Caco-2 (cell line): ENCODE results near the gene PDE4D. TPM values are rescaled to one million over a fixed set of nuclear protein-coding genes. Genes with fewer than 3 reads are reported as not detected.

Source experiments
- BruUV-seq: library from RNA; stranded (reverse); fragments of 400-500 nt; replicated peaks from 2 replicates; lab custom pipeline; 2021; lab: Mats Ljungman, UMichigan
- CTCF ChIA-PET: fragments of 300-600 bp; sonication (Branson Sonifier 250); formaldehyde crosslinking; loops from one replicate; lab custom pipeline; 2022; ENCODE audit warnings: antibody characterized with exemption; lab: Charles Lee
- POLR2A ChIA-PET: fragments of 300-600 bp; sonication (Branson Sonifier 250); formaldehyde crosslinking; loops from one replicate; lab custom pipeline; 2022; ENCODE audit warnings: antibody characterized with exemption; lab: Charles Lee
- DNase-seq, 2 experiments: peaks; one replicate each; pipeline versions ENCODE4 v3.0.0 to v3.0.0-alpha.2; 2020 to 2022
- H3K27me3 ChIP-seq: replicated peaks from 2 replicates; pipeline ENCODE4 v1.6.0; 2011; ENCODE audit warnings: low read length; ENCODE audit not compliant: control insufficient read depth, insufficient read depth
- H3K36me3 ChIP-seq: 2 replicates; pipeline ENCODE4 v1.5.1; 2011; ENCODE audit warnings: low read length; ENCODE audit not compliant: control insufficient read depth, insufficient read depth
- H3K4me1 ChIP-seq: fragments of 250-450 bp; sonication (Bioruptor Pico); 2 replicates; pipeline ENCODE4 v1.5.1; 2020; ENCODE audit warnings: mild to moderate bottlenecking
- H3K4me3 ChIP-seq: 2 replicates; pipeline ENCODE4 v1.5.1; 2011; ENCODE audit warnings: low read depth, mild to moderate bottlenecking, control low read depth, low read length
- H3K9me3 ChIP-seq: fragments of 250-450 bp; sonication (Bioruptor Pico); 2 replicates; pipeline ENCODE4 v1.5.1; 2020; ENCODE audit warnings: mild to moderate bottlenecking, moderate library complexity
- H3K27ac Mint-ChIP-seq: one replicate; pipeline ENCODE4 v1.8.0; 2022; ENCODE audit warnings: mixed read lengths; ENCODE audit not compliant: unreplicated experiment
- H3K27me3 Mint-ChIP-seq: one replicate; pipeline ENCODE4 v1.8.0; 2022; ENCODE audit warnings: mixed read lengths; ENCODE audit not compliant: insufficient read depth, unreplicated experiment
- H3K36me3 Mint-ChIP-seq: one replicate; pipeline ENCODE4 v1.8.0; 2022; ENCODE audit warnings: mild to moderate bottlenecking, mixed read lengths; ENCODE audit not compliant: insufficient read depth, unreplicated experiment
- H3K4me1 Mint-ChIP-seq: one replicate; pipeline ENCODE4 v1.8.0; 2022; ENCODE audit warnings: low read depth, mixed read lengths; ENCODE audit not compliant: unreplicated experiment
- H3K4me3 Mint-ChIP-seq: one replicate; pipeline ENCODE4 v1.8.0; 2022; ENCODE audit warnings: mild to moderate bottlenecking, moderate library complexity, mixed read lengths; ENCODE audit not compliant: unreplicated experiment
- H3K9me3 Mint-ChIP-seq: one replicate; pipeline ENCODE4 v1.8.0; 2022; ENCODE audit warnings: mixed read lengths; ENCODE audit not compliant: unreplicated experiment
- intact Hi-C: fragments of 100-400 bp; cut with micrococcal nuclease; formaldehyde crosslinking; loops from one replicate; pipeline ENCODE4 v1.10.0; 2022; ENCODE audit not compliant: unreplicated experiment
- total RNA-seq: library from RNA; stranded (reverse); gene quantifications from 2 replicates; pipeline ENCODE4 v1.2.3, GENCODE V29; 2022
- TF ChIP-seq, protein P1 (sequence below), 2 experiments: fragments of 200-600 bp in 1 of 2; IDR thresholded peaks; 1 replicate in 1 of 2; 2 replicates in 1 of 2; pipeline versions ENCODE4 v1.5.1 to v1.8.0; 2011 to 2022; ENCODE audit warnings: antibody characterized with exemption in 1 of 2, control low read depth in 1 of 2, inconsistent platforms in 1 of 2, low read depth in 1 of 2, low read length in 1 of 2, mild to moderate bottlenecking in 1 of 2, moderate library complexity in 1 of 2; ENCODE audit not compliant: insufficient read depth in 1 of 2, severe bottlenecking in 1 of 2, unreplicated experiment in 1 of 2

Gene PDE4D
- total RNA-seq, 1 experiment from 2014 or later = 89.8 TPM

DNA sequence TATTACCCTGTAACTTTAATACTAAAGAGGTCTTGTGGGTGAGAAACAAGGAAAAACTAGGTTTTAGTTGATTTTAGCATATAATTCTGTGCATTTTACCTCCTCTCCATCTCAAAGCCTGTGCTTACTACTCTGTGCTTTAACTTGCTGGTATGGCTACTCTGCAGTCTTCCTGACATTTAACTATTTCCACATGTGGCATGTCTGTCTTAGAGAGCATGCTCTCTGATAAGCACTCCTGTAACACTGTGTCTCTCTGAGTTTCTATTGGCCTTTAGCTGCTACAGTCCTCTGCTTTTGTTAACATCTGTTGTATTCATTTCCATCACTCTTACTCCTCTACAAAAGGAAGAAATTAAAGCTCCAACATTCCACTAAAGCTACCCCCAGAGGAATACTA, 892.4 kb downstream of the PDE4D start:
- no peaks in the 10 kb centered on the region for H3K9me3 Mint-ChIP-seq
- H3K27me3 ChIP-seq = no peaks in the 10 kb centered on the region
- BruUV-seq = no TSS peak
- no peaks in the 10 kb centered on the region for H3K36me3 ChIP-seq
- H3K4me1 Mint-ChIP-seq = peaks cover 26% of the 10 kb centered on the region
- no peak for DNase-seq
- H3K27me3 Mint-ChIP-seq = no peaks in the 10 kb centered on the region
- intact Hi-C loops = no loop called here
- H3K9me3 ChIP-seq = no peaks in the 10 kb centered on the region
- TF ChIP-seq, protein P1, sequence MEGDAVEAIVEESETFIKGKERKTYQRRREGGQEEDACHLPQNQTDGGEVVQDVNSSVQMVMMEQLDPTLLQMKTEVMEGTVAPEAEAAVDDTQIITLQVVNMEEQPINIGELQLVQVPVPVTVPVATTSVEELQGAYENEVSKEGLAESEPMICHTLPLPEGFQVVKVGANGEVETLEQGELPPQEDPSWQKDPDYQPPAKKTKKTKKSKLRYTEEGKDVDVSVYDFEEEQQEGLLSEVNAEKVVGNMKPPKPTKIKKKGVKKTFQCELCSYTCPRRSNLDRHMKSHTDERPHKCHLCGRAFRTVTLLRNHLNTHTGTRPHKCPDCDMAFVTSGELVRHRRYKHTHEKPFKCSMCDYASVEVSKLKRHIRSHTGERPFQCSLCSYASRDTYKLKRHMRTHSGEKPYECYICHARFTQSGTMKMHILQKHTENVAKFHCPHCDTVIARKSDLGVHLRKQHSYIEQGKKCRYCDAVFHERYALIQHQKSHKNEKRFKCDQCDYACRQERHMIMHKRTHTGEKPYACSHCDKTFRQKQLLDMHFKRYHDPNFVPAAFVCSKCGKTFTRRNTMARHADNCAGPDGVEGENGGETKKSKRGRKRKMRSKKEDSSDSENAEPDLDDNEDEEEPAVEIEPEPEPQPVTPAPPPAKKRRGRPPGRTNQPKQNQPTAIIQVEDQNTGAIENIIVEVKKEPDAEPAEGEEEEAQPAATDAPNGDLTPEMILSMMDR (IDR thresholded peaks at IDR 0.05; ENCODE audit: insufficient read depth in 1 of 2, low read depth in 1 of 2, low read length in 1 of 2, severe bottlenecking in 1 of 2, unreplicated experiment in 1 of 2) = no peak
- H3K4me3 ChIP-seq = no peak overlapping the region
- H3K4me1 ChIP-seq = peaks cover 17% of the 10 kb centered on the region
- CTCF ChIA-PET = no interaction called here
- H3K36me3 Mint-ChIP-seq = peaks cover 50% of the 10 kb centered on the region
- no peak overlapping the region for H3K4me3 Mint-ChIP-seq
- H3K27ac Mint-ChIP-seq = peak overlapping the region; percentile 40
- POLR2A ChIA-PET = no interaction called here

DNA sequence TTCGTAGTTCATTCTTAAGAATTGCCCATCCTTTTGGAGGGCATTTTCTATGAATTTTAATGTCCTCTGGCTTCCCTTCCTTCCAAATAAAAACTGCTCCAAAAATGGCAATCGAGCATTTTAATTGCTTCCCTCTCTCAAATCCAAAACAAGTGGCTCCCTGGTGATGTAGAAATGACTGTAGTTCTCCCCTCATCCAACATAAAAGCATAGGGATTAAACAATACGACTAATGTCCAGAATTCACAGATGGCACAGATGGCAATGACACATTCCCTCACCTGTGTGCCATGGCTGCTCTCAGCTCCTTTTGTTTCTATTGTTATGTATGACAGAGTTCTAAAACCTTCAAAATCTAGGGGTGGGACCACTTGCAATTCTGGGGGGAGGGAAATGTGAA, 893.3 kb downstream of the PDE4D start:
- H3K36me3 Mint-ChIP-seq = peaks cover 47% of the 10 kb centered on the region

DNA sequence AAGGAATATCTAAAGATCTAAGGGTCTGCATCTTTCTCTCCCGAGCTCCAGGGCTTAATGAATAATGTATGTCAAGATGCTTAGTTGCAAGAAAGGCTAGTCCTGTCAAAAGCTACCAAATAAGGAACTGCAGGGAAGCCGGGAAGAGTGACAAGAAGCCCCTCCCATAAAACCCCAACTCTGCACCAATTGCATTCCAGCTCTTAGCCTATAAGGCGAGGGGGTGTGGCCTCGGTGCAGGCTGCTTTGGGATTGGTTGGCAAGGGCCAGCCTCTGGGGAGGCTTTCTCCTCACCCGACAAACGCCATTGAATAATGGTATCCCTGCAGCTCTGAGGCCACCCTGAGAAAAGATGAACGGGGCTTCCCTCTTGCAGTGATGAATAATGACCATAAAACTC, 893.7 kb downstream of the PDE4D start:
- Mint-ChIP-seq H3K9me3 (no peaks in the 10 kb centered on the region), H3K4me3 (no peak overlapping the region), H3K4me1 (peaks cover 26% of the 10 kb centered on the region), H3K27me3 (no peaks in the 10 kb centered on the region), H3K36me3 (peaks cover 46% of the 10 kb centered on the region), H3K27ac (no peak overlapping the region)
- Histone ChIP-seq H3K4me1 (peaks cover 17% of the 10 kb centered on the region), H3K27me3 (no peaks in the 10 kb centered on the region), H3K9me3 (no peaks in the 10 kb centered on the region), H3K36me3 (no peaks in the 10 kb centered on the region), H3K4me3 (no peak overlapping the region)
- no TSS peak for BruUV-seq
- DNase-seq = peak; percentile 57 to 73
- ChIA-PET CTCF (no interaction called here), POLR2A (no interaction called here)
- TF ChIP-seq, protein P1 (IDR thresholded peaks at IDR 0.05; ENCODE audit: insufficient read depth in 1 of 2, low read depth in 1 of 2, low read length in 1 of 2, severe bottlenecking in 1 of 2, unreplicated experiment in 1 of 2) = no peak
- intact Hi-C loops = no loop called here

More for the DNA sequence above, 893.3 kb downstream of the PDE4D start:
- CTCF ChIA-PET = no interaction called here
- Histone ChIP-seq H3K27me3 (no peaks in the 10 kb centered on the region), H3K9me3 (no peaks in the 10 kb centered on the region), H3K36me3 (no peaks in the 10 kb centered on the region), H3K4me3 (no peak overlapping the region), H3K4me1 (peaks cover 17% of the 10 kb centered on the region)
- BruUV-seq = no TSS peak
- POLR2A ChIA-PET = no interaction called here
- intact Hi-C loops = no loop called here
- no peaks in the 10 kb centered on the region for H3K9me3 Mint-ChIP-seq
- H3K27ac Mint-ChIP-seq = no peak overlapping the region
- no peaks in the 10 kb centered on the region for H3K27me3 Mint-ChIP-seq
- TF ChIP-seq, protein P1 (IDR thresholded peaks at IDR 0.05; ENCODE audit: insufficient read depth in 1 of 2, low read depth in 1 of 2, low read length in 1 of 2, severe bottlenecking in 1 of 2, unreplicated experiment in 1 of 2) = no peak
- DNase-seq = no peak
- peaks cover 26% of the 10 kb centered on the region for H3K4me1 Mint-ChIP-seq
- H3K4me3 Mint-ChIP-seq = no peak overlapping the region
